HG02759 (cell line): ENCODE data around the gene SMAGP.

Source experiments
- ATAC-seq: cut with Tn5 transposase; IDR thresholded peaks from one replicate; pipeline ENCODE4 v1.9.1; 2021; ENCODE audit warnings: mild to moderate bottlenecking, moderate library complexity; ENCODE audit not compliant: unreplicated experiment

SMAGP gene

DNA sequence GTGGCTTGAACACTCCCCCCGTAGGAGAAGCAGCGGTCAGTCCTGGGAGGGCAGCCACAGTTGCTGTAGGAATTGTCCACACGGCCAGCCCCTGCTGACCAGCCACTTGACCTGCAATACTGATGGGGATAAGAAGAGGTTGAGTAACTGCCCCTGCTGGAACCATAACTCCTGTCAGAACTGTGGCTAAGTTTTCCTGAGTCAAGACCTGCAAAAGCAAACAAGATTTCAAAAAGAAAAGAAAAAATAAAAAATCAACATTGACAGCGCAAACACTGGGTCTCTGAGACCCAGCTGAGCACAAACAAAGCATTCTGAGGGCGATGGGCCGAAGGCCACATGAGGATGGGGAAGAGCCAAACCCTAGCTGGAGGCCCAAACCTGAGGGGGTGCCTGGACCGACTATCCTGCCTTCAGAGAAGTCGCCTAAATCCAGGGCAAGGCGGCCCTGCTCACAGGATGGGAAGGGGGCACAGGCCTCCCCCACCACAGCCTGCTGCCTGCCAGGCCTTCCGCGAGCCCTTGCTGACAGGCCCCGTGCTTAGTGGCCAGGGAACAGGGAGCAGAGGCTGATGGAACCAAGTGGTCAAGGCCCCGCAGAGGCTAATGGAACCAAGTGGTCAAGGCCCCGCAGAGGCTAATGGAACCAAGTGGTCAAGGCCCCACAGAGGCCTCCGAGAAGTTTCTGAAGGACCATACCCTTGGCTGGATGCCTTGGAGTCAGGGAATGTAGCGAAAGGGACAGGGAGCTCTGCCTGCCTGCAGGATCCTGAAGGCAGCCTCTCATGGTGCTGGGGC lies 71.4 kb downstream of the SMAGP start:
- no peak for ATAC-seq

DNA sequence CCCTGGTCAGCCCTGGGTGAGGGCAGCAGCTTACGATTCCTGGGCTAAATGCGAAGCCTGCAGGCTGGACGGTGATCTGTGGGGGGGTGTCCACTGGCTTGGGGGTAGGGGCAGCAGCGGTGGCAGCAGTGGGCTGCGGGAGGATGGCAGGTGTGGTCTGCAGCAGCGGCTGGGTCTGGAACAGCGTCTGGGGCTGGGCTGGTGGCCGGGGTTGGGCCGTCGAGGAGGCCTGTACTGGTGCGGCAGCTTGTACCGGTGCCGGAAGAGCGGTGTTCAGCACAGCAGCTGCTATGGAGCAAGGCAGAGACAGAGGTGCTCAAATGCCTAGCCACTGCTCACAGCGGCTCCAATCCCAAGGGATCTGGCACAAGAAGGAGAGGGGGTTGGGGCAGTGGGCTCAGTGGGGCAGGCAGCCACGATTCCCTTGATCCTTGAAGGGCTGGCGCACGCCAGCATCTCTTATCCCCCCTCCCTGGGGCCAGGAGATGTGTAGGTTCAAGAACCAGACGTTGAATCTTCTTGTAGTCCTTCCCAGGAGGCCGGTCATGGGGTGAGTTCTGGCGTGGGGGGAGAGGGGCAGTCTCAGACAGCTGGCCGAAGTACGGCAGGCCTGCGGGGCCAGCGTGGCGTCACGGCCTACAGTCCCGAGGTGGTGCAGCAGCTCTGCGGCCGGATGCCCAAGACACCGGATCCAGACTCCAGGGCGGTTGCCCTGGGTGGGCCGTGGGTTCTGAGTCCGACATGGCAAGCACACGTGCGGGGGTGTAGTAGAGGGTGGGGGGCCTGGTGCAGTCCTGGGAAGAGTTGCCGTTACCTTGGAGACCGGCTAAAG lies 72.3 kb downstream of the SMAGP start:
- no peak for ATAC-seq

DNA sequence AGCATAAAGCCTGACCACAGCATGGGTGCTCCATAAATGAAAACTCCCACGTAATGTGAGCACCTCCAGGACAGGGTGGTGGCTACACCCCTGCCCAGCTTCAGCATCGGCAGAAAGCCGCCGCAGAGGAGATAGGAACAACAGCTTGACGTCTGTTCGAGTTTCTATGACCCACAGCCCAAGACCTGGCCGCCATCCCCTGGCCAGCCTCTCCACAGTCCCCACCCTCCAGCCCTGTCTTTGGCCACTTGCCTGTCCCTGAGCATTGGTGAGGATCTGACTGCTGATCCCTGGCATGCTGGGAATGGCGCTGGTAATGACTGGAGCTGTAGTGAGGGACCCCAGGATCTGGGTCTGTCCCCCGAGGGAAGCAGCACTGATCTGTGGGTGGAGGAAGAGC lies 73.7 kb downstream of the SMAGP start:
- ATAC-seq = no peak

DNA sequence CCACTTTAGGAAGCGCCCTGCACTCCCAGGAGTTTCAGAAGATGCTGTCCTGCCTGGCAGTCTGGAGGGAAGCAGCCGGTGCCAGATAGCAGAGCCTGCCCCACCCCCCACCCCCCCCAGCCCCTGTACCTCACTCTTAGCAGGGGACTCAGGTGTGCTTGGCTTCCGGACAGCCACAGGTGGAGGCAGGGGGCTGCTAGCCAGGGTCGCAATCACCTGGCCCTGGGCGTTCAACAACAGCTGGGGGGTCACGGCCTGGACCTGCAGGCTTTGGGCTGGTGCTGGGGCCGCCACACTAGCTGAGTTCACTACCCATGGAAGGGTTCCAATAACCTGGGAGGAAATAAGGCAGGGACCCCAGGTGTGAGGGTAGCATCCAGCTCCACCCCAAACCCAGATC lies 74.4 kb downstream of the SMAGP start:
- no peak for ATAC-seq
